D721Med (cell line): ENCODE data around the gene MACF1.
"Not testable (repeated sequence)": the region's sequence is repeated elsewhere in the genome, so short reads cannot be mapped to it uniquely, and the experiment has no call there.

Experiments
- DNase-seq: peaks from one replicate; pipeline ENCODE4 v3.0.0; 2011; ENCODE audit warnings: low spot score; ENCODE audit not compliant: insufficient read length
- FAIRE-seq: peaks from 2 replicates; lab custom pipeline; 2011; peaks lifted over from hg19 to GRCh38; lab: Jason Lieb, UNC
- CTCF ChIP-seq: IDR thresholded peaks from 2 replicates; pipeline ENCODE4 v1.5.1; 2012; ENCODE audit warnings: mild to moderate bottlenecking, control low read depth; ENCODE audit not compliant: insufficient read depth; ENCODE audit errors: missing control alignments

The MACF1 gene

GRCh38 chr1:39522661-39523567 lies 318.4 kb downstream of the MACF1 start:
- TF ChIP-seq CTCF = no peak
- FAIRE-seq (no peak), DNase-seq (no peak)

- TF ChIP-seq CTCF = no peak
- no peak for FAIRE-seq
Measured at GRCh38 chr1:39524171-39524570, 319.7 kb downstream of the MACF1 start.

GRCh38 chr1:39524591-39525365 lies 320.3 kb downstream of the MACF1 start:
- TF ChIP-seq CTCF = no peak
- FAIRE-seq (no peak), DNase-seq (no peak)

More at GRCh38 chr1:39524171-39524570, 319.7 kb downstream of the MACF1 start:
- DNase-seq = no peak

GRCh38 chr1:39525366-39526165 lies 321.1 kb downstream of the MACF1 start:
- FAIRE-seq = no peak

GRCh38 chr1:39526466-39527189 lies 322.1 kb downstream of the MACF1 start:
- FAIRE-seq (no peak), DNase-seq (no peak)

More at GRCh38 chr1:39525366-39526165, 321.1 kb downstream of the MACF1 start:
- no peak for TF ChIP-seq CTCF
- no peak for DNase-seq

GRCh38 chr1:39527190-39527579 lies 322.7 kb downstream of the MACF1 start:
- not testable (repeated sequence) for DNase-seq

More at GRCh38 chr1:39526466-39527189, 322.1 kb downstream of the MACF1 start:
- no peak for TF ChIP-seq CTCF

More at GRCh38 chr1:39527190-39527579, 322.7 kb downstream of the MACF1 start:
- FAIRE-seq = not testable (repeated sequence)
